ENCODE data around the gene CLIC5.

The CLIC5 gene

DNA sequence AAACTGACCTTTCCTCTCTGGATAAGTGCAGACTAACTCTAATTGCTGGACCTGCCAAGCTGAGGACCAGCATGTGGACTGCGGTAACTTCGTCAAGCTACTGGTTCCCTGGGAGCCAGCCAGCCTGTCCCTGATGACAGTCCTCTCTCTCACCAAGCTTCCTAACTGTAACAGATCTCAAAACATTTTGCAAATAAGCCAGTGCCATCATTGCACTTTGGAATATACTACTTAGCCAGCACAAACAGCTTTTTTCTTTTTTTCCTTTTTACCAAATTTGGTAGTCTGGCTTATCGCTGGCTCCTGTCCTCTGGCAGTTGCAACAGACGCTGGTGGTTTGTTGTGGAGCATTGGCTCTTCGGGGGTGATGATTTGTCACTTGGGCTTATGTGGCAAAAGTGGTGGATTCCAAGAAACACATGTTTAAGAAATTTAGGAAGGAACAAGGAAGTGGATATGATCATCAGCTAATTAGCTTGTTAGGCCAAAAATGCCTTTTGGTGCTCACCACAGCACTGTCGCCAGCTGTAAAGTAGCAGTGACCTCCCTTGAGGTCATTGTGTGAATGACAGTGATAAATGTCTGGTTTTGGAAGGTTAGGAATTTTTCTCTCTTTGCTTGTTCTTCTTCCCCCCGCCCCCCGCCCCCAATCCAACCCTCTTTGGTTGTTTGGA is 171.7 kb downstream of the CLIC5 start:
- no peak for DNase-seq (ENCODE audit: low read depth in 3 of 3)

- no peak for DNase-seq (ENCODE audit: low read depth in 3 of 3)
Observed at GRCh38 chr6:45841062-45841461, 174.6 kb downstream of the CLIC5 start.

DNA sequence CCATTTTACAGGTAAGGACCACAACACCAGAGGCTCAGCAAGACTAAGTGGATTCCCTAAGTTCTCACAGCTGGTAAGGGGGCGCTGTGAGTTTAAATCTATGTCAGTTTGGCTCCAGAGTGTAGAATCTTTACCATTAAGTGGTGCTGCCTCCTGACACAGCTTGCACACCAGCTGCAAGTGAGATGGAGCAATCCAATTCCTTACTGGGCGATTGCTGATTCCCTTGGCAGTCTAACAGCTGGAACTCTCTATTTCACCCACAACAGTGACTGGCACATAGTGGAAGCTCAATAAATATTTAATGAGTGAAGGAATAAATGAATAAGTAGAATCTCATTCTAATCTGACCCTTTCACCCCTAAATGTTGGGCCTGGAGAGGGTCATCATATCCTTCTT is 176.7 kb downstream of the CLIC5 start:
- no peak for DNase-seq (ENCODE audit: low read depth in 3 of 3)

DNA sequence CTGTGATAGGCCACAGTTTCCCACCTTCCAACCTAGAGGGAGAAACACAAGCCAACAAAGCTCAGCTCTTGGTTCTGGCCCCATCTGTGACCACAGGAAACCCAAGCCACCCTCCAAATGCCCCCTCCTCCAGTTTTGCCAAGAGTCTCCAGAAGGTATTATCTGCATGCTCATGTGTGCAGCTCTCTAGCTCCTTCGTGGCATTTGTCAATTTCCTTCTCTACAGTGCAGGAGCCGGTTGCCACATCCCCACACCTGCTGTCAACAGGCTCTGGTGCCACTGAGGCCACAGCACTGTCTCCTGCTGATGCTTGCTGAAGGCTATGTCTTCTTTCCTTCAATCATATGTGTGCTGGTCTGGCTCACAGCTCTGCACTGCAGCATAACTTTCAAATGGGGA is 177.2 kb downstream of the CLIC5 start:
- DNase-seq (ENCODE audit: low read depth in 3 of 3) = no peak

GRCh38 chr6:45837541-45838200 is 178.0 kb downstream of the CLIC5 start:
- no peak for DNase-seq (ENCODE audit: low read depth in 3 of 3)

- no peak for DNase-seq (ENCODE audit: low read depth in 3 of 3)
Observed at GRCh38 chr6:45836984-45837383, 178.7 kb downstream of the CLIC5 start.

GRCh38 chr6:45836438-45836824 is 179.2 kb downstream of the CLIC5 start:
- no peak for DNase-seq (ENCODE audit: low read depth in 3 of 3)

GRCh38 chr6:45835721-45836437 is 179.8 kb downstream of the CLIC5 start:
- DNase-seq (ENCODE audit: low read depth in 3 of 3) = no peak

DNA sequence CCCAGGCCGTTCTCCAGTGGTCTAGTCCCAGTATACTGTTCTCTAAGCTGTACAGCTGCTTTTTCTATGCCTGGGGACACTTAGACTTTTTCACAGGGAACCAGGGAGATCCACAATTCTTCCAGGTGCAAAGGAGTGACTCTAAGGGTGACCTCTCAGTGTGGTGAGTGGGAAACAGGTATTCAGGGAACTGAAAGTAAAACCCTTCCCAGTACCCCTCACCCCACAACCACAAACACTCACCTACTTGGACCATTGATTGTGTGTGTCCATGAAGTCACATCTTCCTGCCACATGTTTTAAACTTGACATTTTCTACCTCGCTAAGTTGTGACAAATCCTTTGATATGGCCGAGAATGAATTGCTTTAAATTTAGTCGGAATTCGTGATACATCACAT is 183.6 kb downstream of the CLIC5 start:
- no peak for DNase-seq (ENCODE audit: low read depth in 3 of 3)

All from stimulated activated CD4-positive, alpha-beta T cell treated with anti-CD3 and anti-CD28 coated beads, TNF-alpha, amount 100 ng/mL, for 48 hours (primary cell).